MM.1S (cell line): Measurements from ENCODE around the gene IFIT5.
"Not testable (repeated sequence)": the region's sequence is repeated elsewhere in the genome, so short reads cannot be mapped to it uniquely, and the experiment has no call there.

Source experiments
- DNase-seq: peaks from one replicate; pipeline ENCODE4 v3.0.0-alpha.2; 2015
- H2AFZ ChIP-seq: fragments of 300-600 bp; sonication (generic); 2 replicates; pipeline ENCODE4 v1.6.0; 2016; ENCODE audit warnings: antibody characterized with exemption, low read length
- H3F3A ChIP-seq: fragments of 300-600 bp; sonication (generic); 2 replicates; pipeline ENCODE4 v1.6.1; 2016; ENCODE audit warnings: mild to moderate bottlenecking, antibody characterized with exemption, low read length, moderate library complexity, mixed read lengths; ENCODE audit not compliant: insufficient read depth
- H3K27ac ChIP-seq: fragments of 300-600 bp; sonication (generic); 2 replicates; pipeline ENCODE4 v1.5.1; 2016; ENCODE audit warnings: mild to moderate bottlenecking, low read length
- H3K27me3 ChIP-seq: fragments of 300-600 bp; sonication (generic); replicated peaks from 2 replicates; pipeline ENCODE4 v1.6.0; 2016; ENCODE audit warnings: low read length; ENCODE audit not compliant: insufficient read depth
- H3K36me3 ChIP-seq: fragments of 300-600 bp; sonication (generic); replicated peaks from 2 replicates; pipeline ENCODE4 v1.6.1; 2016; ENCODE audit warnings: mild to moderate bottlenecking, low read length, mixed read lengths; ENCODE audit not compliant: insufficient read depth
- H3K4me1 ChIP-seq: fragments of 300-600 bp; sonication (generic); 2 replicates; pipeline ENCODE4 v1.6.1; 2016; ENCODE audit warnings: low read length, mixed read lengths
- H3K4me2 ChIP-seq: fragments of 300-600 bp; sonication (generic); 2 replicates; pipeline ENCODE4 v1.6.0; 2016; ENCODE audit warnings: low read depth, low read length
- H3K4me3 ChIP-seq: fragments of 300-600 bp; sonication (generic); 2 replicates; pipeline ENCODE4 v1.5.1; 2016; ENCODE audit warnings: low read length, mixed read lengths
- H3K79me2 ChIP-seq: fragments of 300-600 bp; sonication (generic); 2 replicates; pipeline ENCODE4 v1.6.1; 2016; ENCODE audit warnings: mixed run types, low read length, mixed read lengths
- H3K9ac ChIP-seq: fragments of 300-600 bp; sonication (generic); 2 replicates; pipeline ENCODE4 v1.6.1; 2016; ENCODE audit warnings: low read length, mixed read lengths
- H3K9me2 ChIP-seq: fragments of 300-600 bp; sonication (generic); replicated peaks from 2 replicates; pipeline ENCODE4 v1.6.1; 2016; ENCODE audit warnings: mild to moderate bottlenecking, low read length, mixed read lengths; ENCODE audit not compliant: insufficient read depth
- H3K9me3 ChIP-seq: fragments of 300-600 bp; sonication (generic); replicated peaks from 2 replicates; pipeline ENCODE4 v1.6.1; 2016; ENCODE audit warnings: mild to moderate bottlenecking, low read length, mixed read lengths; ENCODE audit not compliant: insufficient read depth
- H4K20me1 ChIP-seq: fragments of 300-600 bp; sonication (generic); 2 replicates; pipeline ENCODE4 v1.6.1; 2016; ENCODE audit warnings: mild to moderate bottlenecking, low read length, moderate library complexity, mixed read lengths; ENCODE audit not compliant: insufficient read depth
- EZH2 ChIP-seq: fragments of 300-600 bp; sonication (generic); optimal IDR thresholded peaks from 2 replicates; pipeline ENCODE3; 2017; ENCODE audit warnings: low read depth, mild to moderate bottlenecking, antibody characterized with exemption, low read length, mixed read lengths
- EZH2phosphoT487 ChIP-seq: fragments of 300-600 bp; sonication (generic); IDR thresholded peaks from 2 replicates; pipeline ENCODE4 v1.6.1; 2018; ENCODE audit warnings: antibody characterized with exemption, low read length
- TF ChIP-seq, protein P1 (sequence below): fragments of 300-600 bp; sonication (generic); IDR thresholded peaks from 2 replicates; pipeline ENCODE4 v1.5.1; 2016; ENCODE audit warnings: antibody characterized with exemption, low read length, mixed read lengths

IFIT5 gene

GRCh38 chr10:89389254-89389653, 25.1 kb upstream of the IFIT5 start:
- Histone ChIP-seq H3K36me3 (no peaks in the 10 kb centered on the region), H3K4me1 (peaks cover 23% of the 10 kb centered on the region), H3K27ac (no peak overlapping the region), H3K27me3 (no peaks in the 10 kb centered on the region), H4K20me1 (no peaks in the 10 kb centered on the region), H3K4me2 (no peak overlapping the region), H3K9me2 (no peaks in the 10 kb centered on the region), H2AFZ (no peak overlapping the region), H3K9me3 (no peaks in the 10 kb centered on the region), H3F3A (peaks cover 28% of the 10 kb centered on the region), H3K79me2 (no peaks in the 10 kb centered on the region), H3K9ac (no peak overlapping the region), H3K4me3 (no peak overlapping the region)
- TF ChIP-seq, protein P1, sequence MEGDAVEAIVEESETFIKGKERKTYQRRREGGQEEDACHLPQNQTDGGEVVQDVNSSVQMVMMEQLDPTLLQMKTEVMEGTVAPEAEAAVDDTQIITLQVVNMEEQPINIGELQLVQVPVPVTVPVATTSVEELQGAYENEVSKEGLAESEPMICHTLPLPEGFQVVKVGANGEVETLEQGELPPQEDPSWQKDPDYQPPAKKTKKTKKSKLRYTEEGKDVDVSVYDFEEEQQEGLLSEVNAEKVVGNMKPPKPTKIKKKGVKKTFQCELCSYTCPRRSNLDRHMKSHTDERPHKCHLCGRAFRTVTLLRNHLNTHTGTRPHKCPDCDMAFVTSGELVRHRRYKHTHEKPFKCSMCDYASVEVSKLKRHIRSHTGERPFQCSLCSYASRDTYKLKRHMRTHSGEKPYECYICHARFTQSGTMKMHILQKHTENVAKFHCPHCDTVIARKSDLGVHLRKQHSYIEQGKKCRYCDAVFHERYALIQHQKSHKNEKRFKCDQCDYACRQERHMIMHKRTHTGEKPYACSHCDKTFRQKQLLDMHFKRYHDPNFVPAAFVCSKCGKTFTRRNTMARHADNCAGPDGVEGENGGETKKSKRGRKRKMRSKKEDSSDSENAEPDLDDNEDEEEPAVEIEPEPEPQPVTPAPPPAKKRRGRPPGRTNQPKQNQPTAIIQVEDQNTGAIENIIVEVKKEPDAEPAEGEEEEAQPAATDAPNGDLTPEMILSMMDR, result peak; percentile 39
- no peak for TF ChIP-seq EZH2
- DNase-seq, result peak; percentile 56

DNA sequence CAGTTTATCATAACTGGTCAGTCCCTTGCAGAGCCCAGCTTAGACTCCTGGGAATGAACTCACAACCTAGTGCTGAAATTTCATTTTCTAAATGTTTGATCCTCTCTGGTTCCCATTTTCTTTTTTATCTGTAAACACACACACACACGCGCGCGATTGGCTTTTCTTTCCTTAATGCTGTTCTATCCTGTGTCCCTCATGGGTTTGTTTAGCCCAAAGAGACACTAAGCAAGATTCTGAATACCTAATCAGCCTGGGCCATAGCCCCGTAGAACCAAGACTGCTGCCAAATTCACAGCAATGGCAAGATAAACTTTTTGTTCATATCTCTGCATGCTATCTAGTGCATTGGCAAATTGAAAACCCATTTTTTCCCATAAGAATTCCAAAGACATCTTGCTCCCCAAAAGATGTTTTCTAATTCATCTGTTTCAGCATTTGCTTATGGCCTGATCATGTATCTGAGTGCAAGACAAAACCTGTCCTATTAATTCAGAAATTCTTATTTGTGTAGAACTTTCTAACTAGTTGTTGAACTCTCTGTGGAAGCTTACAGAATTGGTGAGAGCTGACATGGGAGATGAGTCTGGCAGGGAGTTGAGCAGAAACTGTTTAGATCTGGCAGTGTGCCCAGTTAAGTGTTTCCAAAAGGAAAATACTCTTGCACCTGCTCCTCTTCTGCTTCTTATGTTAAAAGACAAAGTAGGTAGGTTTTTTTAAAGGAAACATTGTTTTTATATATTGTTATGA, 23.7 kb upstream of the IFIT5 start:
- peak; percentile 20 for DNase-seq
- Histone ChIP-seq H3K27me3 (no peaks in the 10 kb centered on the region), H3K36me3 (no peaks in the 10 kb centered on the region), H3K27ac (no peak overlapping the region), H3K79me2 (no peaks in the 10 kb centered on the region), H3K9ac (no peak overlapping the region), H4K20me1 (no peaks in the 10 kb centered on the region), H3K4me2 (peak overlapping the region; percentile 4; the same call in 1 of the 2 replicates), H3K4me3 (no peak overlapping the region), H3F3A (peaks cover 28% of the 10 kb centered on the region), H3K4me1 (peaks cover 23% of the 10 kb centered on the region), H3K9me2 (no peaks in the 10 kb centered on the region), H3K9me3 (no peaks in the 10 kb centered on the region), H2AFZ (no peak overlapping the region)
- TF ChIP-seq EZH2 (no peak), EZH2phosphoT487 (no peak)
- TF ChIP-seq, protein P1, result no peak

DNA sequence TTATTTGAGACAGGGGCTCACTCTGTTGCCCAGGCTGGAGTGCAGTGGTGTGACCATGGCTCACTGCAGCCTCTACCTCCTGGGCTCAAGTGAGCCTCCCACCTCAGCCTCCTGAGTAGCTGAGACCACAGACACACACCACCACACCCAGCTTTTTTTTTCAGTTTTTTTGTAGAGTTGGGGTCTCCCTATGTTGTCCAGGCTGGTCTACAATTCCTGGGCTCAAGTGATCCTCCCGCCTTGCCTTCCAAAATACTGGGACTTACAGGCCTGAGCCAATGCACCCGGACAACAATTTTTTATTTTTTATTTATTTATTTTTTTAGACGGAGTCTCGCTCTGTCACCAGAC, 23.2 kb upstream of the IFIT5 start:
- H2AFZ ChIP-seq, H3K79me2 ChIP-seq, H3K27ac ChIP-seq, DNase-seq, H4K20me1 ChIP-seq, H3K4me3 ChIP-seq, H3K9ac ChIP-seq, H3K9me3 ChIP-seq, H3K36me3 ChIP-seq, H3K9me2 ChIP-seq, H3K27me3 ChIP-seq: not testable (repeated sequence)
- peaks cover 28% of the 10 kb centered on the region for H3F3A ChIP-seq
- H3K4me1 ChIP-seq, result peaks cover 23% of the 10 kb centered on the region
- peak overlapping the region; percentile 76; the same call in 1 of the 2 replicates for H3K4me2 ChIP-seq
